GM12878 (cell line): ENCODE measurements around the gene CCER1. TPM values are rescaled to one million over a fixed set of nuclear protein-coding genes. Genes with fewer than 3 reads are reported as not detected.

Experiments used
- ATAC-seq: fragments of 200-7000 bp; cut with Tn5 transposase; 3 replicates; pipeline ENCODE4 v1.9.1; 2020; ENCODE audit warnings: mild to moderate bottlenecking, moderate library complexity
- BruUV-seq: library from RNA; stranded (reverse); fragments of 400-500 nt; replicated peaks from 2 replicates; lab custom pipeline; 2021; lab: Mats Ljungman, UMichigan
- CTCF ChIA-PET: fragments of 300-600 bp; sonication (Branson Sonifier 250); formaldehyde crosslinking; extraction: SDS; loops from one replicate; lab custom pipeline; 2021; ENCODE audit warnings: inconsistent platforms; lab: Yijun Ruan, JAX
- POLR2A ChIA-PET: fragments of 350-600 bp; formaldehyde crosslinking; extraction: SDS; loops from one replicate; lab custom pipeline; 2021; ENCODE audit warnings: inconsistent platforms; lab: Charles Lee
- RAD21 ChIA-PET: fragments of 300-600 bp; sonication (Branson Sonifier 250); formaldehyde crosslinking; loops from one replicate; lab custom pipeline; 2023; ENCODE audit warnings: antibody characterized with exemption; ENCODE audit not compliant: unreplicated experiment; lab: Charles Lee
- SMC1A ChIA-PET: fragments of 300-600 bp; sonication (Branson Sonifier 250); formaldehyde crosslinking; loops from one replicate; lab custom pipeline; 2023; ENCODE audit not compliant: unreplicated experiment, uncharacterized antibody; lab: Charles Lee
- DNase-seq: peaks from one replicate; pipeline ENCODE4 v3.0.0-alpha.2; 2011; ENCODE audit warnings: low read depth, low spot score
- FAIRE-seq: peaks from 3 replicates; lab custom pipeline; 2011; peaks lifted over from hg19 to GRCh38; lab: Jason Lieb, UNC
- H2AFZ ChIP-seq: 2 replicates; pipeline ENCODE4 v1.6.0; 2011; ENCODE audit warnings: low read depth, low read length, control low read depth; ENCODE audit not compliant: control insufficient read depth
- H3K27ac ChIP-seq: 2 replicates; pipeline ENCODE4 v1.5.1; 2011; ENCODE audit warnings: control low read depth; ENCODE audit not compliant: control insufficient read depth, insufficient read depth
- H3K27me3 ChIP-seq, 2 experiments: replicated peaks in 1 of 2; 2 replicates each; pipeline versions ENCODE4 v1.6.0 to v1.6.1; 2011; ENCODE audit warnings: low read length in 1 of 2; ENCODE audit not compliant: control insufficient read depth in 2 of 2, insufficient read depth in 2 of 2
- H3K36me3 ChIP-seq, 2 experiments: 2 replicates each; pipeline ENCODE4 v1.5.1; 2011; ENCODE audit warnings: low read length in 1 of 2; ENCODE audit not compliant: control insufficient read depth in 2 of 2, insufficient read depth in 2 of 2
- H3K4me1 ChIP-seq: 2 replicates; pipeline ENCODE4 v1.6.1; 2011; ENCODE audit warnings: mild to moderate bottlenecking, low read length, moderate library complexity, mixed read lengths; ENCODE audit not compliant: control insufficient read depth, insufficient read depth
- H3K4me2 ChIP-seq: 2 replicates; pipeline ENCODE4 v1.6.0; 2011; ENCODE audit warnings: control low read depth; ENCODE audit not compliant: control insufficient read depth, insufficient read depth
- H3K4me3 ChIP-seq: fragments of 200-600 bp; sonication (generic); 2 replicates; pipeline ENCODE4 v1.5.1; 2016
- H3K79me2 ChIP-seq: 2 replicates; pipeline ENCODE4 v1.6.0; 2011; ENCODE audit warnings: low read length; ENCODE audit not compliant: control insufficient read depth, insufficient read depth
- H3K9ac ChIP-seq: 2 replicates; pipeline ENCODE4 v1.8.0; 2011; ENCODE audit warnings: low read length, control low read depth, mixed read lengths; ENCODE audit not compliant: control insufficient read depth, insufficient read depth
- H3K9me3 ChIP-seq: replicated peaks from 3 replicates; pipeline ENCODE4 v1.5.1; 2011; ENCODE audit warnings: mild to moderate bottlenecking, low read length; ENCODE audit not compliant: control insufficient read depth, insufficient read depth
- H4K20me1 ChIP-seq: 2 replicates; pipeline ENCODE4 v1.6.0; 2011; ENCODE audit not compliant: control insufficient read depth, insufficient read depth
- BACH1 ChIP-seq: fragments of 450-650 bp; IDR thresholded peaks from 2 replicates; pipeline ENCODE4 v1.6.1; 2017; ENCODE audit warnings: mild to moderate bottlenecking, borderline replicate concordance
- BCL3 ChIP-seq: IDR thresholded peaks from 2 replicates; pipeline ENCODE4 v1.6.1; 2011; ENCODE audit warnings: borderline replicate concordance, low read depth, mild to moderate bottlenecking, moderate library complexity, low read length; ENCODE audit not compliant: insufficient read depth, poor library complexity, severe bottlenecking
- BRCA1 ChIP-seq: IDR thresholded peaks from 2 replicates; pipeline ENCODE4 v1.6.1; 2011; ENCODE audit warnings: low read depth, low read length, improper control_type of control experiment
- CTCF ChIP-seq, 3 experiments: IDR thresholded peaks in 2 of 3; conservative IDR thresholded peaks in 1 of 3; 2 replicates each; pipeline ENCODE4 v1.5.1; 2011; ENCODE audit warnings: low read depth in 3 of 3, low read length in 3 of 3, mild to moderate bottlenecking in 3 of 3, control low read depth in 2 of 3, moderate library complexity in 2 of 3, inconsistent platforms in 1 of 3, mixed read lengths in 1 of 3; ENCODE audit not compliant: control insufficient read depth in 2 of 3, insufficient read depth in 1 of 3; ENCODE audit errors: extremely low read depth in 1 of 3
- HDGF ChIP-seq: fragments of 450-650 bp; IDR thresholded peaks from 2 replicates; pipeline ENCODE4 v1.6.1; 2016; ENCODE audit warnings: antibody characterized with exemption
- PKNOX1 ChIP-seq: fragments of 450-650 bp; IDR thresholded peaks from 2 replicates; pipeline ENCODE4 v1.6.1; 2016; ENCODE audit warnings: mild to moderate bottlenecking
- PML ChIP-seq: IDR thresholded peaks from 2 replicates; pipeline ENCODE4 v1.6.1; 2012; ENCODE audit warnings: low read length, inconsistent platforms
- RAD21 ChIP-seq: IDR thresholded peaks from 2 replicates; pipeline ENCODE4 v1.6.1; 2011; ENCODE audit warnings: mild to moderate bottlenecking, low read depth, low read length, moderate library complexity; ENCODE audit not compliant: insufficient read depth
- SMC3 ChIP-seq: IDR thresholded peaks from 2 replicates; pipeline ENCODE4 v1.6.1; 2011; ENCODE audit warnings: low read length, improper control_type of control experiment, borderline replicate concordance
- TAF1 ChIP-seq: IDR thresholded peaks from 2 replicates; pipeline ENCODE4 v1.6.1; 2011; ENCODE audit warnings: mild to moderate bottlenecking, low read depth, low read length, borderline replicate concordance
- ZNF274 ChIP-seq: IDR thresholded peaks from one replicate; pipeline ENCODE4 v1.8.0; 2011; ENCODE audit not compliant: insufficient read length, insufficient read depth
- WGBS: methylation state at CpG from one replicate; pipeline ENCODE4 v1.1.6; 2016; ENCODE audit warnings: low lambda C conversion rate; ENCODE audit not compliant: insufficient replicate concordance, insufficient coverage; ENCODE audit errors: missing lambda C conversion rate; 5-methylcytosine and 5-hydroxymethylcytosine counted together
- in situ Hi-C: fragments of 300-500 bp; cut with MboI; formaldehyde crosslinking; loops from 9 replicates; pipeline ENCODE4 v1.14.3; 2018; ENCODE audit warnings: mixed read lengths
- intact Hi-C: fragments of 100-400 bp; cut with micrococcal nuclease; formaldehyde crosslinking; loops from one replicate; pipeline ENCODE4 v1.14.2; 2022; ENCODE audit not compliant: unreplicated experiment
- polyA plus RNA-seq, 11 experiments: library from polyadenylated mRNA; depleted of rRNA in 4 of 11; unstranded in 6 of 11; stranded (reverse) in 5 of 11; fragments of >200 nt; fragmentation: Nextera tagmentation in 4 of 11; fragmentation: Illumina TruSeq in 1 of 11; extraction: Ambion mirVana in 4 of 11; extraction: Trizol in 1 of 11; gene quantifications; 1 replicate in 1 of 11; 2 replicates in 10 of 11; pipeline versions ENCODE4 v1.2.1 to v1.2.3, GENCODE V29; 2011 to 2016; ENCODE audit warnings: inconsistent platforms in 2 of 11, missing spikeins in 2 of 11, low read depth in 1 of 11
- total RNA-seq, 4 experiments: library from RNA; depleted of rRNA in 3 of 4; stranded (reverse); fragments of >200 nt in 3 of 4; fragmentation: Illumina TruSeq in 1 of 4; extraction: Trizol in 1 of 4; gene quantifications; 2 replicates each; pipeline versions ENCODE4 v1.2.1 to v1.2.3, GENCODE V29; 2013 to 2021

Gene CCER1
- total and polyA plus RNA-seq, 10 of the 15 experiments (the other 5 are each of a cell fraction or from before 2014, with no cell fraction given) = 0.01 TPM; not detected in 9

GRCh38 chr12:90910958-90911357, 44.0 kb downstream of the CCER1 start (continued):
- TF ChIP-seq PKNOX1 (no peak), TAF1 (no peak), BCL3 (no peak), PML (no peak), BRCA1 (no peak), HDGF (no peak), BACH1 (no peak)

GRCh38 chr12:90909069-90909770, 45.8 kb downstream of the CCER1 start:
- intact Hi-C loops = no loop called here
- DNase-seq = no peak
- Histone ChIP-seq H3K9me3 (no peaks in the 10 kb centered on the region), H3K4me1 (no peaks in the 10 kb centered on the region), H3K4me2 (no peak overlapping the region), H3K79me2 (no peaks in the 10 kb centered on the region), H3K4me3 (no peak overlapping the region), H3K27me3 (no peaks in the 10 kb centered on the region), H4K20me1 (no peaks in the 10 kb centered on the region), H3K36me3 (no peaks in the 10 kb centered on the region), H3K9ac (no peak overlapping the region), H2AFZ (no peak overlapping the region), H3K27ac (no peak overlapping the region)
- BruUV-seq = no TSS peak
- in situ Hi-C loops = no loop called here
- RAD21 ChIA-PET = no interaction called here
- peak; percentile 41; the same call in 1 of the 3 replicates for ATAC-seq
- SMC1A ChIA-PET = no interaction called here
- no peak for FAIRE-seq
- POLR2A ChIA-PET = no interaction called here
- CTCF ChIA-PET = interaction anchor here (0.6 to 3.0 kb wide), 7 partner anchors 9 to 200 kb away, joined by 3 to 9 read pairs (median 3); no protein-coding TSS in a partner anchor
- peak; percentile 49 to 64 (median 58) for TF ChIP-seq CTCF (IDR thresholded peaks at IDR 0.05 in 2 of 3, conservative IDR thresholded peaks at IDR 0.05 in 1 of 3; ENCODE audit: control insufficient read depth in 2 of 3, extremely low read depth in 1 of 3, insufficient read depth in 1 of 3, low read depth in 3 of 3, low read length in 3 of 3)
- TF ChIP-seq ZNF274 = no peak
- TF ChIP-seq SMC3 = peak; percentile 22; the same call in 1 of the 2 replicates
- TF ChIP-seq RAD21 = peak; percentile 43; the same call in 1 of the 2 replicates
- TF ChIP-seq, all 136 proteins: peak for 3
- 10% methylated on average over 7 of the region's 7 CpGs for WGBS
